HG02588 (cell line): Measurements from ENCODE around the gene ZNF277.

ENCODE experiments used
- ATAC-seq: cut with Tn5 transposase; IDR thresholded peaks from one replicate; pipeline ENCODE4 v1.9.1; 2021; ENCODE audit warnings: mild to moderate bottlenecking, moderate library complexity; ENCODE audit not compliant: unreplicated experiment

ZNF277 gene

GRCh38 chr7:112252141-112252540 lies 45.6 kb downstream of the ZNF277 start:
- ATAC-seq = no peak

DNA sequence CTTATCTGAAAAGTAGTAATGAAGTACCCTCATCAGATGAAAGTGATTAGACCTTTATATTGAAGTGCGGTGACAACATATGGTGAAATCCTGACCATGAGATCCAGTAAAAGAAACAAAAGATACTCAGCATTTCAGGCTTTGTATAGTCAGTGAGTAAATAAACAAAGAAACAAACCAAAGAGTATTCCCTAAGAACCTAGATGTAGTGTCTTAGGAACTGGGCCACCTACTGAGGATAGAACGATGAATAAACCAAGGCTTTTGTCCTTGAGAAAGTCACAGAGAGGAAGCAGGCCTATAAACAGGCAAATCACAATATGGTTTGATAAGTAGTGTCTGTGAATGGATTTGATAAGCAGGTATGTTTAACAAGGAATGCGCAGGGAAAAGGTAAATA lies 46.2 kb downstream of the ZNF277 start:
- no peak for ATAC-seq

DNA sequence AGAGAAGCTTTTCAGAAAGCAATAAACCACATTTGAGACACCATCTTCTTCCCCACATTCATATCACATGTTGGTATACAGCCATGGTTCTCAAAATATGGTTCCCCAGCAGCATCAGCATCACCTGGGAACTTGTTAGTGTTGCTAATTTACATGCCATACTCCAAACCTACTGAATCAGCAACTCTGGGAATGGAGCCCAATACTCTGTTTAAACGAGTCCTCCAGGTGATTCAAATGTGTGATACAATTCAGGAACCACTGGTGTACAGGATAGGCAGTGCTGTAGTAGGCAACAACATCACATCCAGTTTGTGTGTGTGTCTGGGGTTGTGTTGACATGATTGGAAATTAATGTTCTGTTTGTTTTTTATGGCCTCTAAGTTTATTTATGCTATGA lies 47.7 kb downstream of the ZNF277 start:
- no peak for ATAC-seq

DNA sequence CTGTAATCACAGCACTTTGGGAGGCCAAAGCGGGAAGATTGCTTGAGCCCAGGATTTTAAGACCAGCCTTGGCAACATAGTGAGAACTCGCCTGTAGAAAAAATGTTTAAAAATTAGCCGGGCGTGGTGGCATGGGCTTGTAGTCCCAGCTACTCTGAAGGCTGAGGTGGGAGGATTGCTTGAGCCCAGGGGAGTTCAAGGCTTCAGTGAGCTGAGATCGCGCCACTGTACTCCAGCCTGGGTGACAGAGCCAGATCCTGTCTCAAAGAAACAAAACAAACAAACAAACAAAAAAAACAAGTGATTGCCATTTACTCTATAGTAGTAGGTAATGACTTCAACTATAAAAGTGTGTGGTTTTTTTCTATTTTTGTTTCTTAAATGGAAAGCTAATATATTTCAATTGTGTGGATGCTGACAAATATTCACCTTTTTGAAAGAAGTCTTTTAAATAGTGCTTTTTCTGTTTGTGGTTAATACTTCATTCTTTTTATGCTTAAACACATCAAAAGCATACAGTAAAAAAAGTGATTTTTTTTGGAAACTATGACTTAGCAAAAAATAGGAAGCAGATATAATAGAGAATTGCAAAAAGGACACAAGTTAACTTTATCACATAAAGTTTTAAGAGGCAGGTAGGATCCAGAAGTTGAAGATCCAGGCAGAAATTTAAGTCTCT lies 48.4 kb downstream of the ZNF277 start:
- no peak for ATAC-seq

DNA sequence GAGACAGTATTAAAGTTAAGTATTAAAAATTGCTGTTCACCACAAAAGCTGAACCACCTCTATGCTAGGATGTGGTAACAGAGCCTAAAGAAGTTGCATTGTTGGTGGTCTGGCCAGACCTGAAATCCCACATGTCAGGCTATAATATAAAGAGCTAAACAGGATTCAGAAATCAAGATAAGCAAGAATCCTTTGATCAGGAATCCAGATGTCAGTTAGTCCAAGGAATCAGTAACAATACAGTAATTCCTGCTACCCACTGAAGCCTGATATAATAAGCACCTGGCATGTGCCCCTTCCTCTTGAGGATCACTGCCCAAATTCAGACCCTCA lies 48.9 kb downstream of the ZNF277 start:
- no peak for ATAC-seq

- ATAC-seq = no peak
These were observed 50.6 kb downstream of the ZNF277 start for GRCh38 chr7:112257073-112257472.

DNA sequence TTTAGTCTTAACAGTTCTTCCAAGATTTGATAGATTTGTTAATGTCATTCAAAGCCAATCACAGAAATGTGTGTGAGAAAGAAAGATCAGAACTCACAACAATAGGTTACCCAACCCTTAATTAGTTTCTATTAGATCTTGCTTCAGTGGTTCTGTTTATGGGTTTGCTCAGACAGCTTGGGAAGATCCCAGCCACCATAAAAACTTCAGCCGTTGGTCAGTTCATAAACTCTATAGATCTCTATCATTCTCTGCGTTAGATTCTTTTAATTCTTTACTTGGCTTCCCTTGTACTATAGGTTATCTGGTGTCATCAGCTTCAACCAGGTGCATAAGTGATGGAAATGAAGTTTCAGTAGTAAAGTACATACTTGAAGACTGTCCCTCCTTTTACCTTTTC lies 54.4 kb downstream of the ZNF277 start:
- ATAC-seq = no peak

DNA sequence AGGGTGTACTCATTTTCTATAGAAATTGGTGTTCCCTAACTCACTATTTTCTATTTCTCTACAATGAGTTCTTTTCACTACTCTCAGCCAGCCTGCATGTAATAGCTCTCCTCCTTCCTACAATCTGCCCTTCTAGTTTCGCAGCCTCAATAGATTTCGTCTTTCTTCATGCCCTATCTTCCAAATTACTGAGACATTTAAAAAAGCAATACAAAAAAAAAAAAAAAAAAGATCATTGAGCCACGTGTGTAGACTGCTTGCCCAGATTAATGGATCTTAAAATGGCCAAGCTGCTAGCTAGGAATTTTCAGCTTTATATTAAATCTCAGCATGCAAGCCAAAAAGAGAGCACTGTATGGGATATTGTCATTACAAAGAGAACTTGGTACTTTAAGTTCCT lies 55.5 kb downstream of the ZNF277 start:
- no peak for ATAC-seq

GRCh38 chr7:112262855-112263487 lies 56.5 kb downstream of the ZNF277 start:
- no peak for ATAC-seq

DNA sequence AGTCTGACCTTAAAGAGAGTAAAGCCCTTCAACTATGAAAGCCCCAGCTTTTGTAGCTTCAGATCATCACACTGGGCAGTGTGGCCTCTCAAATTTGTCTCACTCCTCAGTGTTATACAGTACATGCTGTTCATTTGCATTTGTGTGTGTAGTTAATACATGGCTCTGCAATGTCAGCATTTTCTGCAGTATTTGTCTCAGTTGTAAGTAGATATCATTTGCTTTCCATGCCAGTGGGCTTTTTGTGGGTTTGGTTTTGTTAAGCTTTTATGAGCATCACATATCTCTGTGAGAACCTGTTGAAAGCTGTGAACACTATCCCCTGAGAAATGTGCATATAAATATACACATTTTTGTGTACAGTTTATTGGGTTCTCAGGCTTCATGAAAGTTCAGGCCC lies 57.0 kb downstream of the ZNF277 start:
- no peak for ATAC-seq

DNA sequence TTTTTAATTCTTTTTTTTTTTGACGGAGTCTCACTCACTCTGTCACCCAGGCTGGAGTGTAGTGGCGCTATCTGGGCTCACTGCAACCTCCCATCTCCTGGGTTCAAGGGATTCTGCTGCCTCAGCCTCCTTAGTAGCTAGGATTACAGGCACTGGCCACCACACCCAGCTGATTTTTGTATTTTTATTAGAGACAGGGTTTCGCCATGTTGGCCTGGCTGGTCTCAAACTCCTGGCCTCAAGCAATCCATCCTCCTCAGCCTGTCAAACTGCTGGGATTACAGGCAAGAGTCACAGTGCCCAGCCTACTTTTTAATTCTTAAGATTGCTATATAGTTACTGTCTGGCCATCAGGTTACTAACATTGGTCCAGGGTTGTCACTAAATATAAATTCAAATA lies 59.6 kb downstream of the ZNF277 start:
- ATAC-seq = no peak

- no peak for ATAC-seq
These were observed 60.2 kb downstream of the ZNF277 start for GRCh38 chr7:112266595-112267270.

DNA sequence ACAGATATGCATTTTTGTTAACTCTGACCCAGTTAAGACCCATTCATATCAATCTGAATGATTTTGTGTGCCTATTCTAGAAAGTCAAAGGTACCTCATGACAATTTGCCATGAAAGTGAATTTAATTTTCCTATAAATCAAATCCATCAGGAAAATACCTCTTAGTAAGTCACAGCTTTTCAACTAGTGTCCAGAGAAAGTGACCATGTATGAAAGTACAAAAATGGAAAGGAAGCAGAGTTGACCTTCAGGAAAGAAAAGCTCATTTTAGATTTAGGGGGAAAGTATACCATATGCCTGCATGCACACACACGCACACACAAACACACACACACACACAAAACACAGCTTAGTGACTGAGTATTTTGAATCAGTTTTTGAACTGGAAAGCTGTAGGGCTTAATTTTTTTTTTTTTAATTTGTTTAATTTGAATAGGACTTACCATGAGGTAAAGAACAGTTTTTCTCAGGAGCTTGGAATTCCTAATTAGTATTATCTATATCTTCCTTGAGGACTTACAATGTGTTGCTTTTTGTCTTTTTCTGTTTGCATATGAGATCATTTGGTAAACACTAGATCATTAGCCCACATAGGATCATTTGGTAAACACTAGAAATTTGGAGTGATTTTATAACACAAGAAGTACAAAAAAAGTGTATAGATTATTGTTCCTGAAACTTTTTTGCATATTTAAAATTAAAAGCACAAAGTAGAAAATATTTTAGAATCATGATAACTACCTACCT lies 61.6 kb downstream of the ZNF277 start:
- no peak for ATAC-seq

DNA sequence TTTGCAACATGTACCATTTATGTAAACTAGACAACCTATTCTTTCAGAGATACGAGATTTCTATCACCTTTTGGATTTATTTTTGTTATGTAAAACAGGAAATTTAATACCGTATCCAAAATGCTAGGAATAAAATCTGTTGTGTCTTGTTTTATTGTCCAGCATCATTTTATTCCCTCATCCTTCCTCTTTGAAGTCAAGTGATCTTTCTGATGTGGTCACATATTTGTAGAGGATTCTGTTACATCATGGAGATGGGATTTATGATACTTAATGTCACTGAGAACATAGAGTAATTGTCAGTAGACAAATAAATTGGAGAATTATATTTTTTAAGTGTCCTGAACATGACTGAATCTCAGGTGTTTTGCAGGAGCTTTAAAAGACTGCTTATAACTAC lies 64.7 kb downstream of the ZNF277 start:
- ATAC-seq = no peak

DNA sequence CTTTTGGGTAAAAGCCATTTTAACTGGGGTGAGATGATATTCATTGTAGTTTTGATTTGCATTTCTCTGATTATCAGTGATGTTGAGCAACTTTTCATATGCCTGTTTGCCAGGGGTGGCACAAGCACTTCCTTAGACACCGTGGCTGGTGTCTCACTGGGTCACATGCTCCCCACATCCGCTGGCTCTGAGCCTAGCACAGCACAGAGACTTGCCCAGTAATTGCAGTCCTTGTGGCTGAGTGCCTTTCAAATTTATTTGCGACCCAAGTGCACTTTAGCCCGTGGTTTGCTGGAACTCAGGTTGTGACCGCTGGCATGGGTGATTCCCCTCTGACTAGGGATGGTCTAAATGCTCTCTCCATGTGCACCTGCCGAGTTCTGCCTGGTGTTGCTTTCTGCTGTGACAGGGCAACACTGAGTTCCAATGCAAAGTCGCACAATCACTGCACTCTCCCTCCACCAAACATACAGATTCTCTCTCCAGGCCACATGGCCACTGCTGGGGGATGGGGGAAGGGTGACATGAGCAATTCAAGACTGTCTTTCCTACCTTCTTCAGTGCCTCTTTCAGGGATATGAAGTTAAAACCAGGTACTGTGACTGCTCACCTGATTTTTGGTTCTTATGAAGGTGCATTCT lies 66.5 kb downstream of the ZNF277 start:
- ATAC-seq = no peak

- ATAC-seq = no peak
These were observed 72.5 kb downstream of the ZNF277 start for GRCh38 chr7:112279042-112279441.

DNA sequence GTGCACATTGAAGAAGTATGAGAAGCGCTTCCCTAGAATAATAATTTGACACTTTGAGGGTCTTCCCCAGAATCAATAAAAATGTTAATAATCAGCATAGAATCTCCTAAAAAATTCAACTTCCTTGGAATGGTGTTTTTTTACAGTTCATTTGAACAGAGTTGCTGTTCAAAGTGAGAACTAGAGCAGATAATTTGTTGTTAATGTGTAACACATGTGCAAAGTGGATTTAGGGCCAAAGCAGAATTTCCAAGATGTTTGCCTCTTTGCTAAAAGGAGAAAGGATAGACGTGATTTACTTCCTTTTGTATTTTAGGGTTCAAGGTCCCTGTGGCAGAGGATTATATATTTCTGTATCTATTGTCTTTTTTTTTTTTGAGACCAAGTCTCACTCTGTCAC lies 73.8 kb downstream of the ZNF277 start:
- no peak for ATAC-seq

- ATAC-seq = no peak
These were observed 76.1 kb downstream of the ZNF277 start for GRCh38 chr7:112282476-112283188.

DNA sequence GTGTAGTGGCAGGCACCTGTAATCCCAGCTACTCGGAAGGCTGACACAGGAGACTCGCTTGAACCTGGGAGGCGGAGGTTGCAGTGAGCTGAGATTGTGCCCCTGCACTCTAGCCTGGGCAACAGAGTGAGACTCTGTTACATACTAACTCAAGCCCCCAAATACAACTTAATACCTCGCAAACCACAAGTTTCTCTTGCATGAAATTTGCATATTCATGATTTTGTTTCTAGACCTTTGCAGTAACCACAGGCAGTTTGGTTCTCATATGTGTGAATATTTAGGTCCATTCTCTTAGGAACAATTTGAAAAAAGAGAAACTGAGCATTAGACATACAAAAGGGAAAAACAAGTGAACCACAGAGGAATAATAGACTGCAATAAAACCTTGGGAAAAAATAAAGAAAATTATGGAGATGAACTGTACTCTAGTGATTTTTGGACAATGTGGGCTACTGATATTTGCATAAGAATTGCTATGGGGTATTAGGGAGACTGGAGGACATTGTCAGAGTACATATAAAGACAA lies 77.0 kb downstream of the ZNF277 start:
- ATAC-seq = peak; percentile 46
